ENCODE data around the gene CNGA3.
"Not testable (repeated sequence)": the region's sequence is repeated elsewhere in the genome, so short reads cannot be mapped to it uniquely, and the experiment has no call there.

Gene CNGA3

GRCh38 chr2:98346311-98347236, at the start of gene CNGA3:
Gene CNGA3 (plus strand): TSS chr2:98346456. CDS start chr2:98369976, 23,520 bp downstream.
- peak; percentile 7 for DNase-seq (ENCODE audit: low spot score)

GRCh38 chr2:98297817-98298682, 48.2 kb upstream of the CNGA3 start:
- no peak for DNase-seq (ENCODE audit: low spot score)

- no peak for DNase-seq (ENCODE audit: low spot score)
These were observed 47.5 kb upstream of the CNGA3 start for GRCh38 chr2:98298683-98299164.

GRCh38 chr2:98299211-98299905, 46.9 kb upstream of the CNGA3 start:
- DNase-seq (ENCODE audit: low spot score) = no peak

GRCh38 chr2:98300141-98300874, 45.9 kb upstream of the CNGA3 start:
- DNase-seq (ENCODE audit: low spot score) = no peak

GRCh38 chr2:98301469-98301868, 44.8 kb upstream of the CNGA3 start:
- no peak for DNase-seq (ENCODE audit: low spot score)

GRCh38 chr2:98307131-98307696, 39.0 kb upstream of the CNGA3 start:
- not testable (repeated sequence) for DNase-seq (ENCODE audit: low spot score)

- DNase-seq (ENCODE audit: low spot score) = no peak
These were observed 38.2 kb upstream of the CNGA3 start for GRCh38 chr2:98308068-98308467.

- DNase-seq (ENCODE audit: low spot score) = no peak
These were observed 37.7 kb upstream of the CNGA3 start for GRCh38 chr2:98308532-98308931.

- no peak for DNase-seq (ENCODE audit: low spot score)
These were observed 36.7 kb upstream of the CNGA3 start for GRCh38 chr2:98309580-98309979.

- DNase-seq (ENCODE audit: low spot score) = no peak
These were observed 36.2 kb upstream of the CNGA3 start for GRCh38 chr2:98310010-98310409.

GRCh38 chr2:98311090-98311489, 35.2 kb upstream of the CNGA3 start:
- no peak for DNase-seq (ENCODE audit: low spot score)

- no peak for DNase-seq (ENCODE audit: low spot score)
These were observed 34.3 kb upstream of the CNGA3 start for GRCh38 chr2:98311771-98312545.

- no peak for DNase-seq (ENCODE audit: low spot score)
These were observed 32.6 kb upstream of the CNGA3 start for GRCh38 chr2:98313492-98314250.

GRCh38 chr2:98314251-98314650, 32.0 kb upstream of the CNGA3 start:
- DNase-seq (ENCODE audit: low spot score) = no peak

- DNase-seq (ENCODE audit: low spot score) = no peak
These were observed 30.3 kb upstream of the CNGA3 start for GRCh38 chr2:98315957-98316356.

- DNase-seq (ENCODE audit: low spot score) = no peak
These were observed 29.0 kb upstream of the CNGA3 start for GRCh38 chr2:98317214-98317613.

- DNase-seq (ENCODE audit: low spot score) = not testable (repeated sequence)
These were observed 26.1 kb upstream of the CNGA3 start for GRCh38 chr2:98320171-98320570.

- no peak for DNase-seq (ENCODE audit: low spot score)
These were observed 22.1 kb upstream of the CNGA3 start for GRCh38 chr2:98324181-98324580.
